22Rv1 (cell line): Measurements from ENCODE around the gene CDC14A.

Experiments
- H3K27ac ChIP-seq: fragments of 450-650 bp; 2 replicates; pipeline ENCODE4 v1.5.1; 2017
- CTCF ChIP-seq: fragments of 450-650 bp; IDR thresholded peaks from 2 replicates; pipeline ENCODE4 v1.5.1; 2017; ENCODE audit warnings: mild to moderate bottlenecking
- ZFX ChIP-seq: fragments of 450-650 bp; IDR thresholded peaks from 2 replicates; pipeline ENCODE4 v1.6.1; 2017; ENCODE audit warnings: antibody characterized with exemption, borderline replicate concordance

The CDC14A gene

GRCh38 chr1:100557606-100557953, 205.3 kb downstream of the CDC14A start:
- H3K27ac ChIP-seq: no peak overlapping the region
- no peak for TF ChIP-seq CTCF
- TF ChIP-seq ZFX: no peak

- TF ChIP-seq CTCF (no peak), ZFX (no peak)
Observed at GRCh38 chr1:100565533-100565932, 213.2 kb downstream of the CDC14A start.

GRCh38 chr1:100565937-100566699, 213.8 kb downstream of the CDC14A start:
- H3K27ac ChIP-seq: no peak overlapping the region
- TF ChIP-seq CTCF (no peak), ZFX (no peak)

More at GRCh38 chr1:100565533-100565932, 213.2 kb downstream of the CDC14A start:
- no peak overlapping the region for H3K27ac ChIP-seq

GRCh38 chr1:100567062-100567461, 214.8 kb downstream of the CDC14A start:
- no peak overlapping the region for H3K27ac ChIP-seq
- TF ChIP-seq ZFX: no peak
- TF ChIP-seq CTCF: no peak
